ENCODE measurements around the gene ABHD17A. TPM values are rescaled to one million over a fixed set of nuclear protein-coding genes. Genes with fewer than 3 reads are reported as not detected.

ABHD17A gene
- total RNA-seq, 1 donor from 2014 or later = 61.5 TPM

DNA sequence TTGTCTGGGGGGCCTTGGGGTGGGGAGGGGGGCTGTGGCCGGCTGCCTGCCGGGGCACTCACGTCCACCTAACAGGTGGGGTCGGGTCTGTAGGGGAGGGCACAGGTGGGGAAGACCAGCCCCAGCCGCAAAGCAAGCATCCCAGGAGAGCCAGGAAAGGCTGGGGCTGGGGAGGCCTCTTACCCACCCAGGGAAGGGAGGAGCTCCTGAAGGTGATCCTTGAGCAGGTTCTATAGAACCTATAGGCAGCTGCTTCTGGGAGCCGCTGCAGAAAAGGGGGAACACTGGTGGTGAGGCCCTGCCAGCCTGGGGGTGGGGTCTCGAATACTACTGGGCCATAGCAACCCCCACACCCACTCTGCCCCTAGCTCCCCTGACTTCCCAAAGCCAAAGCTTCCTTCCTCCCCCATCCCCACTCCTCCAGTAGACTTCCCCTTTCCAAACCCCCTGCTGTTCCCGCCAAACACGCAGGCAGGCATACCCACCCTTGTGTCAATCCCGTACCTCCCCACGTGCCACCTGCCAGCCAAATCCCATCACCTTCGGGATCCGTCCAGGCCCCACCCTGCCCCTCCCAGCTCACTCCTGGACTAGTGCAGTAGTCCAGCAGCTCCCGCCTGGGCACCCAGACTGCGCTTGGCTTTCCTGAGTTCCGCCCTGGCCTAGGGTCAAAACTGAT lies 27.5 kb downstream of the ABHD17A start:
- intact Hi-C loops (cut with DNase I) = no loop called here
- ATAC-seq = no peak
- peak; percentile 62 for DNase-seq (ENCODE audit: missing footprints)

DNA sequence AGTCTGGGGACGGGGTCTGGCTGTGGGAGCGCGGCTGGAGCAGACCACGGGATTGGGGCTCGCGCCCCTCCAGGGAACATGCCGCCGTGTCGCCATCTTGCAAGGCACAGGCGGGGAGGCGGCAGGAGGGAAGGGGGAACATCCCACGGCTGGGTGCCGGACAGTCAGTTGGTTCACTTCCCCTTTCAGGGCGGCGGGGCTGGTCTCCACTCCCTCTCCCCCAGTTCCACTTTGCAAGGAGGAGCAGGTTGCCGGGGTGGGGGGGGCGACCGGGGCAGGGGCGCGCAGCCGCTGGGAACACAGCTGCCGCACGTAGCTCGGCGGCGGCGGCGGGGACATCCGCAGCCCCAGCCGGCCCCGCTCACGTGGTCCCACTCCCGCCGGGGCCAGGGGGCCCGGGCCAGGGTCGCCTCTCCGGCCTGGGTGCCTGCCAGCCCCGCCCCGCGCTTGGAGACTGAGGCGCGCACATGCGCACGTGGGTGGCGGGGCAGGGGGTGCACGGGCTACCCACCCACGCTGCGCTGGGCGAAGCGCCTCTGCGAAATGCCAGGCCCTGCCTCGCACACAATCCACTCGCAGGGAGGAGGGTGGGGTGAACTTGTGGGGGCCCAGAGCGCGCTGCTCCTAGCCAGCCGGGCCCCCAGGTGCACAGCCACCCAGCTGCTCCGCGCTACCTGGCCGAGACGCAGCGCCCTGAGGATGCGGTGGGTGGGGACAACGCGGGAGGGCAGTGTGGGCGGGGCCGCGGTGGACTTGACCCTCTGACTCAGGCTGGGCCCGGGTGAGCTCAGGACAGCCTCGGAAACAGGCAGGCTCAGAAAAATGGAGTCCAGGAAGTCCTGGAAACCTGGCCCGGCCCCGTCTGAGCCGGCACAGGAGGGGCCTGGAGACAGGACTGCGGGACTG lies 28.3 kb downstream of the ABHD17A start:
- intact Hi-C loops (cut with DNase I) = no loop called here
- ATAC-seq (peak; percentile 23), DNase-seq (ENCODE audit: missing footprints) (peak; percentile 92)

GRCh38 chr19:1856345-1856697 lies 29.0 kb downstream of the ABHD17A start:
- intact Hi-C loops (cut with DNase I) = no loop called here
- DNase-seq (ENCODE audit: missing footprints) (no peak), ATAC-seq (no peak)

DNA sequence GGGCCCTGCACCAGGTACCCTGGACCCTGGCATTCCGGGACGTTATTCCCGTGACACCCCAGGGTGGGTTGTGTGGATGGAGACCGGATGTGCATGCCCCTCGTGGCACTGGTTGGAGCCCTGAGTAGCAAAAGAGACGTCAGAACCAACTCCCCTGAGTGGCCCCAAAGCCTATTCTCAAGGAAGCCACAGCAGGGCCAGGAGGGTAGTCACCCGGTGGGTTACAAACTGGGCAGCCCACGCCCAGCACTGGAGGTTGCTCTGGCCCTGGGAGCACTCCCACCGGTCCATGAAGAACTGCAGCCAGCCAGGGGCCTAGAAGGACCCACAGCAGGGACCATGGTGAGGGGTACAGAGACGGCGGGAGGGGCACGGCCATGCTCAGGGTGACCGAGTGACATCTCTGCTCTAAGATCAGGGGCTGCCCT lies 29.5 kb downstream of the ABHD17A start:
- DNase-seq (ENCODE audit: missing footprints) = no peak

DNA sequence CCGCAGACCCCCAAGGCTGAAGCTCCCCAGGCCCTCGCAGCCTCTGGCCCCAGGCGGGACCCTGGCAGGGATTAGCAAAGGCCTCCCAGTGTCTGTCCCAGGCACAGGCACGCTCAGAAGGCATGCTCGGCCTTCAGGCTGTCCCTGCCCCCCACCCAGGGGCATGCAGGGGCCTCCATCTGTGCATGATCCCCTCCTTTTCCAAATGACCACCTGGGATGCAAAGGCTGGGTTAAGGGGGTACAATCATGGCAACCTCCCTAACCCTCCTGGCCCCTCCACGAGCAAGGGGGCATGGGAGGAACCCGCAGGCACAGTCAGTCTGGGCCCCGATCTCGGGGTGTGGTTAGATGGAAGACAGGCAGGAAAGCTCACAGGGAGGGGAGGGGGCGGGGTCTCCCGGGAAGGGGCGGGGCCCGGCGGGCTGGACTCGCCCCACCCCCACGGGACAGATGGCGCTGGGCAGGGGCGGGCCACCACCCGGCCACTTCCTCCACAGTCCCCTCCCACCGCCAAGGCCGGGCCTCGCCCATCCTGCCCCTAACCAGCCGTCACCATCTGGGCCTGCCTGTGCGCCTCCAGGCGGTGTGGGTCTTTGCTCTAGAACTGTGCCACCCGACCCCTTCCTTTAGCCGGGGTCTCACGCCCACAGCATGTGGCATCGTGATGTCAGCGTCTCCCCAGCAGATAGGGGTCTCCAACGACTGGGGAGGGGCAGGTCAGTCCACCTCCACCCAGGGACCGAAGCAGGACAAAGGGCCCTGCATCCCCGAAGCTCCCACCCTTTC lies 30.1 kb downstream of the ABHD17A start:
- intact Hi-C loops (cut with DNase I) = no loop called here
- ATAC-seq (peak; percentile 87), DNase-seq (ENCODE audit: missing footprints) (peak; percentile 98)

More for the DNA sequence above, 29.5 kb downstream of the ABHD17A start:
- no peak for ATAC-seq
- intact Hi-C loops (cut with DNase I) = no loop called here

DNA sequence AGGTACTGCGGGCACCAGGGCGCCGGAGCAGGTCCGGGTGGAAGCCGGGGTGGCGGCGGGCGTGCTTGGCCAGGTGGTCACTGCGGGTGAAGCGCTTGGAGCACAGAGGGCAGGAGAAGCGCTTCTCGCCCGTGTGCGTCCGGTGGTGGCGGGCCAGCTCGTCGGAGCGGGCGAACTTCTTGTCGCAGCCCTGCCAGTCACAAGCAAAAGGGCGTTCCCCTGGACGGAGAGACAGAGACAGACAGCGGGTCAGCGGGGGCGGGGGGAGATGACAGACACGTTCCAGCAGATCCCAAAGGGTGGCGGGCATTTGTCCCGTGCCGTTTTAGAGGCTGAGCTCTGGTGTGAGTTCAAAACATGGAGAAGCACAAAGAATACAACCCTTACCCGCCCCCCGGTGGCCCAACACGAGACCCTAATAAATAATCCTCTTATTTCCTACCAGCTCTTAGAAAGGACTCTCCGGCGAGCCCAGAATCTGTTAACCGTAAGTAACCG lies 30.7 kb downstream of the ABHD17A start:
- ATAC-seq = peak; percentile 5
- intact Hi-C loops (cut with DNase I) = no loop called here
- peak; percentile 77 for DNase-seq (ENCODE audit: missing footprints)

- DNase-seq (ENCODE audit: missing footprints) = no peak
- no peak for ATAC-seq
- intact Hi-C loops (cut with DNase I) = no loop called here
Observed at GRCh38 chr19:1854039-1854541, 31.2 kb downstream of the ABHD17A start.

- DNase-seq (ENCODE audit: missing footprints) (peak; percentile 90), ATAC-seq (peak; percentile 5)
- intact Hi-C loops (cut with DNase I) = no loop called here
Observed at GRCh38 chr19:1853295-1854038, 31.8 kb downstream of the ABHD17A start.

DNA sequence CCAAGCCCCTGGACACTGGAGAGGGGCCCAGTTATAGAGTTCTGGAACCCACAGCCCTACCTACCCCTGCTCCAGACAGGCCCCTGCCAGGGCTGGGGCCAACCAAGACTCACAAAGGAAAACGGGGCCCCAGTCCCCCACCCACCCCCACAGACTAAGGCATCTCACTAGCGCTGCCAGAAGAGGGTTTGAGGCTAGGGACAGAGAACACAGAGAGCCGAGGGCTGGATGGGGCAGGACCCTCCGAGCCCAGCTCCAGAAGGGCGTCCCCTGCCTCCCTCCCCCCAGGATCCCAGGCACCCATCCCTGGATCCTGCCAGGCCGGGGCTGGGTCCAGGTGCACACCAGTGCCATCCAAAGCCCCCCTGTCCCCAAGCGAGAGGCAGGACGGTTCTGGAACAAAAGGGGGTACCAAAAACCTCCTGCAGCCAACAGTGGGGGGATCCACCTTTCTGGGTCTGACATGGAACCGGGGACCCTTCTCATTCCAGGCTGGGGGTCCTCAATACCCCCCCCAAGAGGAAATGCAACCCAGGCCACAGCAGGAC lies 32.6 kb downstream of the ABHD17A start:
- DNase-seq (ENCODE audit: missing footprints) (no peak), ATAC-seq (no peak)
- intact Hi-C loops (cut with DNase I) = no loop called here

DNA sequence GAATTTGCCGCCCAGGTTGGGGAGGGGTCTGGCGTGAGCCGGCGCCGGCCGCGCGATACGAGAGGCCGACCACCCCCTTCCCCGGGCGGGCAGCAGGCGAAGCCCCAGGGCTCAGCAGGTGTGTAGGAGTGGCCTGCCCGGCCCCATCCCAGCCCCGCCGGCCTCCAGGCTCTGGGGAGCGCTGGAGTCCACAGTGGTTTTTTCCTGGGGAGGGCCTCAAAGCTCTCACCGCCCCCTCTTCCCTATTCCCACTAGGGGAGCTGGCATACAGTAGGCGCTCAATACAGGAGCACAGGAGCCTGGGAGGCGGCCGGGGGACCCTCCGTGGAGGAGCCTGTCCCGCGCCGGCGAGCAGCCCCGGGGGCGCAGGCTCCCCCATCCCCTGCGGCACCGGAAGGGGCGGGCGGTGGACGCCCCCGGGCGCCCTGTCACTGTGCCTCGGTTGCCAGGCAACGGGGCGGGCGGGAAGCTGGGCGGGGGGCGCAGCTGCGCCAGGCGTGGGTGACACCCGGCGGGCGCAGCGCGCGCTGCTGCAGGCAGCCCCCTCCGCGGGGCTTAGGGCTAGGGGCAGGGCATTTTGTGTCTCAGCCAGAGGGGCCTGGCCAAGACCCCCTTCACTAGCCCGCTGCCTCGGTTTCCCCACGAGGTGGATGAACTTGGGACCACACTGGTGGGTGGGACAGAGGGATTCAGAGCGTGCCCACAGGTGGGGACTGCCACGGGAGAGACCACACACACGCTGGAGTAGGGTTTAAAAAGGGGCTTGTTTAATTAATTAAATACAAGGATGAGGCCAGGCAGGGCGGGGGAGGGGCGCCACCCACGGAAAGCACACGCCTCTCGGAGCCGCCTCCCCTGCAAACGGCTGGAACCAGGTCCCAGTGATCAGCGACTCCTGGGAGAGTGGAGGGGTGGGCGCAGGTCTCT lies 33.4 kb downstream of the ABHD17A start:
- no peak for ATAC-seq
- intact Hi-C loops (cut with DNase I) = no loop called here

DNA sequence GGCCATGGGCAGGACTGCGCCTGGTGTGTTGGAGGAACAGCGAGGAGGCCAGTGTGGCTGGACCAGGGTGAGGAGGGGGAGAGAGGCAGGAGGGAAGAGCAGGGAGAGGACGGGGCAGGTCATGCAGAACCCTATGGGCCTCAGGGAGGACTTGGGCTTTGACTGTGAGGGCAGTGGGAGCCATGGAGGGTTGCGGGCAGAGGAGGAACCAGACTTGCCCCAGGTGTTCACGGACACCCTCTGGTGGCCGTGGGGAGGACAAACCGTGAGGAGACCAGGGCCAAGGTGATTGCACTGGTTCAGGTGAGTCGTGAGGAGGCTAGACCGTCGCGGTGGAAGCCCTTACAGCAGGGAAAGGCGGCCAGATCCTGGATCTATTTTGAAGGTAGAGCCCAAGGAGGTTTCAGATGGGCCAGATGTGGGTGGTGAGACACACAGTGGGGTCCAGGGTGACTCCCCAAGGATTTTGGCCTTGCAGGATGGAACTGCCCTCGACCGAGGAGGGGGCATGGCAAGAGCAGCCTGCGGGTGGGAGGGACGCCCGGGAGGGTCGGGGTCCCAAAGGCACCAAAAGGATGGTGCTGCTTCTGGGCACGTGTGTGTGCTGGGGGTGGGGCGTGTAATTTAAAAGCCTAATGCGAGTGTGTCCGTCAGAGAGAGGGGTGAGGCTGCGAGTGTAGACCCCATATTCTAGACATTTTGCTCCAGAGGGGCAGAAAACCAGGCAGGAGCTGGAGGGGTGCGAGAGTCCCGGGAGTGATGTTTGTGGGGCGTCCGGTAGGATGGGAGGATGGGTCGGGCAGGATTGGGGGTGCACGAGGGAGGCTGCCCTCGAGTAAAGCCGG lies 34.3 kb downstream of the ABHD17A start:
- ATAC-seq = no peak
- peak; percentile 59 for DNase-seq (ENCODE audit: missing footprints)
- intact Hi-C loops (cut with DNase I) = no loop called here

More for the DNA sequence above, 33.4 kb downstream of the ABHD17A start:
- DNase-seq (ENCODE audit: missing footprints) = peak; percentile 56

DNA sequence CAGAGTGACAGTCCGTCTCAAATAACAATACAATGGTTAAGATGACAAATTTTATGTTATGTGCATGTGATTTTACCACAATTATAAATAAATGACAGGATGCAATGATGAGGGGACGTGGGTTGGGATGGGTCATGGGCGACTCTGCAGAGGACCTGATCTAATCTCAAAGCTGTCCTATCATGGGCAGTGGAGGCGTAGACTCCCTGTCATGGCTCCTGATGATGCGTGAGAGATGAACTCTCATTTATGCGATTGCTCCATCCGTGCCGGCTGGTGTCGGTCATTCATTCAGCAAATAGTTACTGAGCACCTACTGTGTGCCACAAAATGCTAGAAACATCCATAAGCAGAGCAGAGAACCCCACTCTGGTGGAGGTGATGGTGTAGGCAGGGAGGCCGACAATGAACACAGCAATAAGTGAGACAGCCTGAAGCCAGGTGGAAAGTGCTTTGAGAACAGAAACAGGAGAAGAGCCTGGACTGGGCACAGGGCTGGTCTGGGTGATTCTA lies 35.4 kb downstream of the ABHD17A start:
- intact Hi-C loops (cut with DNase I) = no loop called here
- ATAC-seq = no peak

DNA sequence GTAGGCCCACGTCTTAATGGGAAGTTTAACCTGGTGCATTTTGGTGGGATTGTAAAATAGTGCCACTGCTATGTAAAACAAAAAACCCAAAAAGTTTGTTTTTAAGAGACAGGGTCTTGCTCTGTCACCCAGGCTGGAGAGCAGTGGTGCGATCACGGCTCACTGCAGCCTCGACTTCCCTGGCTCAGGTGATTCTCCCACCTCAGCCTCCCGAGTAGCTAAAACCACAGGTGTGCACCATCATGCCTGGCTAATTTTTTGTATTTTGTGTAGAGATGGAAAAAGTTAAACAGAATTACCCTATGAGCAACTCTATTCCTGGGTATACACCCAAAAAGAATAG lies 36.2 kb downstream of the ABHD17A start:
- intact Hi-C loops (cut with DNase I) = no loop called here
- no peak for ATAC-seq
- no peak for DNase-seq (ENCODE audit: missing footprints)

More for the DNA sequence above, 35.4 kb downstream of the ABHD17A start:
- DNase-seq (ENCODE audit: missing footprints) = no peak

DNA sequence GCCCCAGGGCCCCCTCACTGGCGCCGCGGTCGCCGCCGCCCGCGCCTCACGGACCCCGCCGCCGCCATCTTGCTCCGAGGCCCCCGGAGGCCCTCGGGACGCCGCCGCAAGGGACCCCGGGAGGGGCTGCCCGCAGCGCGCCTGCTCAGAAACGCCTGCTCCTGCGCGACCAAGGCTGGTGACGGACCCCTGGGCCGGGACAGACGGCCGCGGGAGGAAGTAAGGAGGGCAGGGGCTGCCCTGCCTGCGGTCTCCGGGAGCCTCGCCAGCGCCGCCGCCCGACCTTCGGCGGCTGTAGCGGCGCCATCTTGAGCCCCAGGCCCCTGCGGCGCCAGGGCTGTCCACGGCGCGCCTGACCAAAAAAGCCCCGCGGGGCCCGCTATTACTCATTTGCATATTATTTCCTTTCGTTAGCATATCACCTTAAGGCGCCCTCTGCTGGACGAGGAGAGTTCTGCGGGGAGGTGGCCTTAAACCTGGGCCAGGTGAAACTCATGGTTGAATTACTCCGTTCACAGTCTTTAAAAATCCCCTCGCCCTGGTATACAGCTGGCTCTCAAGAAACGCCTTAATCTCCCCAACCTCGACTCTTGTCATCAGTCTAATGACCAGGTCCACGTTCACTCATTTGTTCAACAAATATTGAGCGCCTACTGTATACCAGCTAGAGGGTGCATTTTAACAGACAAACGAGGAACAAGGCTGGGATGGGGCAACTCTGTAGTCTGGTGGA lies 36.7 kb downstream of the ABHD17A start, which contains the start of gene REXO1:
Gene REXO1 (minus strand): TSS at position 85 of the 733 bp plus-strand sequence. CDS start 125 bp downstream, outside the sequence.
- intact Hi-C loops (cut with DNase I) = no loop called here
- ATAC-seq (peak; percentile 89), DNase-seq (ENCODE audit: missing footprints) (peak; percentile 97)

GRCh38 chr19:1847684-1848398 lies 37.5 kb downstream of the ABHD17A start:
- intact Hi-C loops (cut with DNase I) = no loop called here
- no peak for ATAC-seq
- DNase-seq (ENCODE audit: missing footprints) = peak; percentile 67
